Activated T-helper 2 cell treated with anti-CD3 and anti-CD28 coated beads, Interferon-gamma antibody, Interleukin-2, Interleukin-4, amounts not matched to agents 10 μg/mL and 5 μg/mL and 100 μg/mL, durations not matched to agents 14 hours and 24 hours and 36 hours (primary cell): ENCODE results near the gene PAX8. TPM values are rescaled to one million over a fixed set of nuclear protein-coding genes. Genes with fewer than 3 reads are reported as not detected.
"Not testable (repeated sequence)": the region's sequence is repeated elsewhere in the genome, so short reads cannot be mapped to it uniquely, and the experiment has no call there.

ENCODE experiments used
- DNase-seq: peaks from one replicate; pipeline ENCODE4 v3.0.0; 2021; ENCODE audit warnings: low spot score
- H3K27ac Mint-ChIP-seq: one replicate; pipeline ENCODE4 v1.8.0; 2021; ENCODE audit warnings: mixed read lengths
- H3K27me3 Mint-ChIP-seq: one replicate; pipeline ENCODE4 v1.8.0; 2021; ENCODE audit warnings: low read depth, mixed read lengths
- H3K36me3 Mint-ChIP-seq: one replicate; pipeline ENCODE4 v1.8.0; 2021; ENCODE audit warnings: low read depth, mixed read lengths
- H3K4me1 Mint-ChIP-seq: one replicate; pipeline ENCODE4 v1.8.0; 2021; ENCODE audit warnings: low read depth, mixed read lengths
- H3K4me3 Mint-ChIP-seq: one replicate; pipeline ENCODE4 v1.8.0; 2021; ENCODE audit warnings: low read depth, mild to moderate bottlenecking, moderate library complexity, mixed read lengths
- H3K9me3 Mint-ChIP-seq: one replicate; pipeline ENCODE4 v1.8.0; 2021; ENCODE audit warnings: mixed read lengths
- intact Hi-C: fragments of 100-400 bp; cut with micrococcal nuclease; formaldehyde crosslinking; loops from one replicate; pipeline ENCODE4 v1.15.1; 2023
- total RNA-seq: library from RNA; stranded (reverse); gene quantifications from 2 replicates; pipeline ENCODE4 v1.2.3, GENCODE V29; 2022

The PAX8 gene
- total RNA-seq, 1 donor from 2014 or later: 0.84 TPM

- H3K36me3 Mint-ChIP-seq, H3K4me3 Mint-ChIP-seq, H3K9me3 Mint-ChIP-seq, DNase-seq, intact Hi-C loops, H3K4me1 Mint-ChIP-seq, H3K27ac Mint-ChIP-seq: not testable (repeated sequence)
- peaks cover 44% of the 10 kb centered on the region for H3K27me3 Mint-ChIP-seq
These were observed 6.3 kb upstream of the PAX8 start for GRCh38 chr2:113284999-113285398.

DNA sequence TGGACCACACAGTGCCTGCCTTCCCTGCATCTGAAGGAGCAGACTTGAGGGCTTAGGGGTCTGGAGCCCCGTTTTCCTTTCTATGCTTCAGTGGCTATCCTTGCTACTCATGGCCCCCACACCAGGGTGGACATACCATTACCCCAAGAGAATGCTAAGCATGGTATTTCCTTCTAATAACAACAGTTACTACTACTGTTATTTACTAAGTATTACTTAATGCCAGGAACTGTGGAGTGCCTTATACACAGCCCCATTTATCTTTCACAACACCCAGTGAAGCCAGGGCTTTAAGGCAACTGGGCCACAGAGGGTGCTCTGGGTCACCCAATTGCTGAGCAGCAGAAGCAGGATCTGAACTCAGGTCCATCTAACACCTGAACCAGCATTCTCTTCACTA lies 5.8 kb upstream of the PAX8 start:
- DNase-seq: no peak
- Mint-ChIP-seq H3K36me3 (no peaks in the 10 kb centered on the region), H3K9me3 (no peaks in the 10 kb centered on the region), H3K4me3 (no peak overlapping the region), H3K27me3 (peaks cover 49% of the 10 kb centered on the region), H3K4me1 (no peaks in the 10 kb centered on the region), H3K27ac (no peak overlapping the region)
- intact Hi-C loops: no loop called here

GRCh38 chr2:113283704-113284284 lies 5.1 kb upstream of the PAX8 start:
- no peaks in the 10 kb centered on the region for H3K9me3 Mint-ChIP-seq
- peaks cover 55% of the 10 kb centered on the region for H3K27me3 Mint-ChIP-seq
- no peak for DNase-seq
- H3K27ac Mint-ChIP-seq: no peak overlapping the region
- no peaks in the 10 kb centered on the region for H3K36me3 Mint-ChIP-seq
- no peak overlapping the region for H3K4me3 Mint-ChIP-seq
- no peaks in the 10 kb centered on the region for H3K4me1 Mint-ChIP-seq
- intact Hi-C loops: no loop called here

GRCh38 chr2:113282747-113283533 lies 4.2 kb upstream of the PAX8 start:
- H3K9me3 Mint-ChIP-seq: no peaks in the 10 kb centered on the region
- no peaks in the 10 kb centered on the region for H3K36me3 Mint-ChIP-seq
- no peak overlapping the region for H3K27ac Mint-ChIP-seq
- no peak for DNase-seq
- H3K4me3 Mint-ChIP-seq: no peak overlapping the region
- H3K27me3 Mint-ChIP-seq: peaks cover 54% of the 10 kb centered on the region
- no peaks in the 10 kb centered on the region for H3K4me1 Mint-ChIP-seq
- intact Hi-C loops: no loop called here

GRCh38 chr2:113281910-113282746 lies 3.4 kb upstream of the PAX8 start:
- no peak for DNase-seq
- H3K4me1 Mint-ChIP-seq: no peaks in the 10 kb centered on the region
- no peak overlapping the region for H3K27ac Mint-ChIP-seq
- no peak overlapping the region for H3K4me3 Mint-ChIP-seq
- intact Hi-C loops: no loop called here
- H3K27me3 Mint-ChIP-seq: peaks cover 50% of the 10 kb centered on the region
- no peaks in the 10 kb centered on the region for H3K36me3 Mint-ChIP-seq
- no peaks in the 10 kb centered on the region for H3K9me3 Mint-ChIP-seq

DNA sequence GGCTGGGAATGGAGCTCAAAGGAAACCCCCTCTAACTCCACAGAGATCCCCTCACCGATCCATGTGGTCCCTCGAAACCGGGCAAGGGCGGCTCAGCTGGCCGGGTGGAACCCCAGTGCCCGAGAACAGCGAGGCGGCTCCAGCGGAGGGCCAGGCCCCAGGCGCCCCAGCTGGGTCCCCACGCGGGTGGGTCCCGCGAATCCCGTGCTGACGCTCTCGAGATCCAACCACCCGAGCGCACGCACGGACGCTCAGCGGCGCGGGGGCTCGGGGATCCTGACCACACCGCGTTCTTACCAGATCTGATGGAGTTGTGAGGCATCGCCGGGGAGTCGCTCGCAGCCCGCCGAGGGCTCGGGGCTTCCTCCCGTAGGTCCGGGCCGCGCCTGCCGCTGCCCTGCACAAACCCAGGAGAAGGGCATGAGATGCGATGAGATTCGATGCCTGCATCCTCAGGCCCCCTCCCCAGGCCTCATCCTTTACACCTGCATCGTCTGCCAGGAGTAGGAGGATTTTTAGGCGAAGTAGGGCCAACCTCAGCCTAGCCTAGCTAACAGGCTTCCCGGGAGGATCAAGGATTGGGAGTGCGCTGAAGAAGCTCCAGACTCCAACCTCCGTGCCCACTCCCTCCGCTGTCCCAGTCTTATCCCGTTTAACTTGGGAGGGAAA lies 514 bp downstream of the PAX8 start:
- H3K36me3 Mint-ChIP-seq: no peaks in the 10 kb centered on the region
- no peak for DNase-seq
- intact Hi-C loops: loop anchor here (10.0 kb wide), 1 partner anchor 227 kb away; no protein-coding TSS in a partner anchor
- no peak overlapping the region for H3K4me3 Mint-ChIP-seq
- peaks cover 8% of the 10 kb centered on the region for H3K4me1 Mint-ChIP-seq
- H3K27me3 Mint-ChIP-seq: peaks cover 74% of the 10 kb centered on the region
- H3K9me3 Mint-ChIP-seq: no peaks in the 10 kb centered on the region
- no peak overlapping the region for H3K27ac Mint-ChIP-seq

GRCh38 chr2:113277474-113278072 lies 1.1 kb downstream of the PAX8 start:
- H3K4me3 Mint-ChIP-seq: no peak overlapping the region
- no peaks in the 10 kb centered on the region for H3K9me3 Mint-ChIP-seq
- no peak overlapping the region for H3K27ac Mint-ChIP-seq
- intact Hi-C loops: loop anchor here (10.0 kb wide), 1 partner anchor 227 kb away; no protein-coding TSS in a partner anchor
- H3K4me1 Mint-ChIP-seq: peaks cover 13% of the 10 kb centered on the region
- DNase-seq: no peak
- H3K27me3 Mint-ChIP-seq: peaks cover 80% of the 10 kb centered on the region
- no peaks in the 10 kb centered on the region for H3K36me3 Mint-ChIP-seq

DNA sequence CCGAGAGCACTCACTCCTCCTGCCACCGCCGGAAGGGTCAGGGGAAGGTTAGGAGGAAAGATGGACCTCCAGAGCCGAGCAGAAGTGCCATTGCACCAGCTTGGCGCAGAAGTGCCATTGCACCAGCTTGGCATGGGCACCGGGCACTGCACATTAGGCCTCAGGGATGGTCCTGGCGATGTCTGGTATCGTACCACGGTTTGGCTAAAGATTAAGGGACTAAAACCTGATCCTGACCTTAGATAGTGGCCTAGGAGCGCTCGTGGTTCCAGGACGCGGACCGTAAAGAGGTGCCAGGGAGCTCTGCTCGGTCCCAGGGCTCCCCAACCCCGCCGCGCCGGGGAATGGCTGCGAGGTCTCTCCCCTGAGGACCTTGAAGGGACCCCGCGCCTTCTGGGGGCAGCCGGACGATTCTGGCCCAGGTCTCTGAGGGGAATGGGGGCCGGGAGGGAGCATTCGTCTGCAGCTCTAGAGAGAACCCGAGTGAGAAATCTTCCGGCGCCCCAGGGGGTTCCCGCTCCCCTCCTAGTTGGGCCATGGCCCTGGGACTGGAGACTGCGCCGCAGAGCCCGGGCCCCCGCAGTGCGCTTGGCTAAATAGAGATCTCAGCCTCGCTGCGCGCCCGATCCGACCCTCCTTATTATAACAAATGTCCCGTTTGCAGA lies 1.8 kb downstream of the PAX8 start:
- no peak overlapping the region for H3K4me3 Mint-ChIP-seq
- intact Hi-C loops: loop anchor here (10.0 kb wide), 1 partner anchor 228 kb away; no protein-coding TSS in a partner anchor
- DNase-seq: no peak
- H3K27me3 Mint-ChIP-seq: peaks cover 80% of the 10 kb centered on the region
- H3K27ac Mint-ChIP-seq: no peak overlapping the region
- H3K9me3 Mint-ChIP-seq: no peaks in the 10 kb centered on the region
- H3K4me1 Mint-ChIP-seq: peaks cover 13% of the 10 kb centered on the region
- H3K36me3 Mint-ChIP-seq: no peaks in the 10 kb centered on the region

- Mint-ChIP-seq H3K36me3 (no peaks in the 10 kb centered on the region), H3K4me3 (no peak overlapping the region), H3K27ac (no peak overlapping the region), H3K27me3 (peaks cover 86% of the 10 kb centered on the region), H3K9me3 (no peaks in the 10 kb centered on the region), H3K4me1 (peaks cover 13% of the 10 kb centered on the region)
- intact Hi-C loops: loop anchor here (10.0 kb wide), 1 partner anchor 229 kb away; no protein-coding TSS in a partner anchor
- no peak for DNase-seq
These were observed 2.4 kb downstream of the PAX8 start for GRCh38 chr2:113276216-113276760.

GRCh38 chr2:113275556-113276215 lies 3.0 kb downstream of the PAX8 start:
- Mint-ChIP-seq H3K27ac (no peak overlapping the region), H3K4me1 (peaks cover 13% of the 10 kb centered on the region), H3K9me3 (no peaks in the 10 kb centered on the region), H3K27me3 (peaks cover 86% of the 10 kb centered on the region), H3K4me3 (no peak overlapping the region), H3K36me3 (no peaks in the 10 kb centered on the region)
- intact Hi-C loops: loop anchor here (10.0 kb wide), 1 partner anchor 229 kb away; no protein-coding TSS in a partner anchor
- no peak for DNase-seq

DNA sequence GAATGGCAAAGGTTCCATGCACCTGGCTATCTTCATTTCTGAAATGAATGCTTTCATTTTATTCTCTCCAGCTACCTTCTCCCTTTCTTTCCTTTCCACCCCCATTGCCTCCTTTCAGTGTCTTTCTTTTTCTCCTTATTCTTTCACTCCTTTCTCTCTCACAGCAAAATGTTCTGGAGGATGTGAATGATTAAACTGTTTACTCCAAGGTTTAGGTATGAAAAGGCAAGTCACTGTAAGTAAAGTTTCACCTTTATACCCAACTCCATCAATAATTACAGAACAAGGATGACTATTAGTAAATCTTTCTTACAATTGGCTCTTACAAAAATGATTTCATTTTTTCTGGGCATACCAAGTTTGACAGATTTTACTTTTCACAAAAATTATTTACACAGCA lies 4.3 kb downstream of the PAX8 start:
- no peak for DNase-seq
- H3K27me3 Mint-ChIP-seq: peaks cover 84% of the 10 kb centered on the region
- no peak overlapping the region for H3K27ac Mint-ChIP-seq
- no peak overlapping the region for H3K4me3 Mint-ChIP-seq
- no peaks in the 10 kb centered on the region for H3K9me3 Mint-ChIP-seq
- H3K4me1 Mint-ChIP-seq: peaks cover 13% of the 10 kb centered on the region
- H3K36me3 Mint-ChIP-seq: no peaks in the 10 kb centered on the region
- intact Hi-C loops: loop anchor here (5.0 to 10.0 kb wide), 2 partner anchors 72 to 230 kb away; no protein-coding TSS in a partner anchor
